Measurements from ENCODE around the gene ACTA1. TPM values are rescaled to one million over a fixed set of nuclear protein-coding genes. Genes with fewer than 3 reads are reported as not detected.

ACTA1 gene
- total RNA-seq, 1 experiment from 2014 or later: not detected

DNA sequence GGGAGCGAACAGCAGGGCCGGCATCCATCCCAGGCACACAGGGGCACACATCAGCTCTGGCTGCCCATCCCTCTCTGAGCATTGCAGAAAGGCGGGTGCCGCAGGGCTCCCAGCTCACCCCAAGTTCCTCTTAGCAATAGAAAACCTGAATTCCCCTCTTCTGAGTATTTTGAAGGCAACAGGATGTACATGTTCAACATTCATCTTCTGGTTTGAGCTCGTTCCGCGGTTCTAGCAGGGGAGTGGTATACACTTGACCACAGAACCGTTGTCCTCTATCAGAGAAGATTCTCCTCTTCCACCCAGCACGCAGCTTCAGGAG is 23.6 kb downstream of the ACTA1 start:
- intact Hi-C loops (cut with micrococcal nuclease; ENCODE audit: unreplicated experiment): no loop called here
- no peak overlapping the region for H3K27ac ChIP-seq (ENCODE audit: low read depth, low read length, poor library complexity, severe bottlenecking)
- BruUV-seq (replicated peaks): no TSS peak
- POLR2A ChIA-PET (ENCODE audit: low non-redundant PET): no interaction called here
- CTCF ChIA-PET: interaction anchor here (0.6 kb wide), 1 partner anchor 72 kb away, joined by 3 read pairs; no protein-coding TSS in a partner anchor
- peaks cover 10% of the 10 kb centered on the region for H3K4me1 ChIP-seq (ENCODE audit: insufficient read depth, low read length, poor library complexity, severe bottlenecking)
- H3K36me3 ChIP-seq (ENCODE audit: insufficient read depth, low read length, poor library complexity, severe bottlenecking): no peaks in the 10 kb centered on the region
- no peaks in the 10 kb centered on the region for H3K9me3 ChIP-seq (ENCODE audit: low read depth, low read length, poor library complexity, severe bottlenecking)
- no peak for TF ChIP-seq CTCF (conservative IDR thresholded peaks at IDR 0.05; ENCODE audit: low read depth, low read length)
- TF ChIP-seq EZH2 (IDR thresholded peaks at IDR 0.05; ENCODE audit: borderline replicate concordance, low read depth, low read length, poor library complexity, severe bottlenecking): no peak
- no peak overlapping the region for H3K4me3 ChIP-seq (ENCODE audit: low read depth, low read length, poor library complexity, severe bottlenecking)
- no peak for DNase-seq (ENCODE audit: low spot score)
- H3K27me3 ChIP-seq (replicated peaks; ENCODE audit: insufficient read depth, low read depth, low read length, poor library complexity): no peaks in the 10 kb centered on the region

DNA sequence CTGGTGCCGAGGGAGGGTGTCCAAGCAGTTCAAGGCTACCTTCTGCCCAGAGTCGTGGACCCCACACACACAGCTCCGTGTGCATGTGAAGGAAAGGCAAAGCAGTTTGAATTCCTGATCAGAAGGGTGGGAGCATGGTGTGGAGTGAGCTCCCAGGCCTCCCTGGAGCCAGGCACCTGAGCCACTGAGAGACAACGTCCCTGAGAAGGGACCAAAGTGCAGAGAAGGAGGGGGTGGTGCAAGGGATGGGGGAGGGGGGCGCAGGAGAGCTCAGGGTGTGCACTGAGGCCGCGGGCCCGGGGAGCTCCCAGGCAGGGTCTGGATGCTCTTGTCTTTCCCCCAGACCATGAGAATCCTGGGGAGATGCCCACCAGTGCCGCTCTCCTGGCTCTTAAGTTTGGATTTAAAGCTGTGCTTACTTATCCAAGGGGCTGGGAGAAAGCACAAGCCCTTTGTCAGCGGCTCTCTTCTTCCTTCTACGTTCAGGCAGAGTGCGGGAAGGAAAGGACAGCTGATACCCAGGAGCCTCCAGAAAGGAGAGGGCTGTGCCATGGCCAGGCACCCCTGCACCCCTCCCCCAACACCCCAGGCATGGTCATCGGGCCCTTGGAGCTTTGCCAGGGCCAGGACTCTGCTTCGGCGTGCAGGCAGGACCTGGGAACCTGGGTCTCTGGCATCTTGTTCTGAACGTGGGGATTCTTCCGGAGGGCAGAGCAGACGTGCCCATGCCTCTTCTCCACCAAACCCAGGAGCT is 24.1 kb downstream of the ACTA1 start:
- Histone ChIP-seq H3K9me3 (ENCODE audit: low read depth, low read length, poor library complexity, severe bottlenecking) (no peaks in the 10 kb centered on the region), H3K27ac (ENCODE audit: low read depth, low read length, poor library complexity, severe bottlenecking) (no peak overlapping the region), H3K27me3 (replicated peaks; ENCODE audit: insufficient read depth, low read depth, low read length, poor library complexity) (no peaks in the 10 kb centered on the region), H3K4me3 (ENCODE audit: low read depth, low read length, poor library complexity, severe bottlenecking) (no peak overlapping the region), H3K4me1 (ENCODE audit: insufficient read depth, low read length, poor library complexity, severe bottlenecking) (peaks cover 10% of the 10 kb centered on the region), H3K36me3 (ENCODE audit: insufficient read depth, low read length, poor library complexity, severe bottlenecking) (no peaks in the 10 kb centered on the region)
- intact Hi-C loops (cut with micrococcal nuclease; ENCODE audit: unreplicated experiment): no loop called here
- POLR2A ChIA-PET (ENCODE audit: low non-redundant PET): no interaction called here
- CTCF ChIA-PET: interaction anchor here (0.6 kb wide), 1 partner anchor 72 kb away, joined by 3 read pairs; no protein-coding TSS in a partner anchor
- TF ChIP-seq EZH2 (IDR thresholded peaks at IDR 0.05; ENCODE audit: borderline replicate concordance, low read depth, low read length, poor library complexity, severe bottlenecking) (no peak), CTCF (conservative IDR thresholded peaks at IDR 0.05; ENCODE audit: low read depth, low read length) (no peak)
- no peak for DNase-seq (ENCODE audit: low spot score)
- BruUV-seq (replicated peaks): no TSS peak

GRCh38 chr1:229408458-229409037 is 25.3 kb downstream of the ACTA1 start:
- peaks cover 10% of the 10 kb centered on the region for H3K4me1 ChIP-seq (ENCODE audit: insufficient read depth, low read length, poor library complexity, severe bottlenecking)
- no peaks in the 10 kb centered on the region for H3K36me3 ChIP-seq (ENCODE audit: insufficient read depth, low read length, poor library complexity, severe bottlenecking)
- no peak for DNase-seq (ENCODE audit: low spot score)
- no peak for TF ChIP-seq CTCF (conservative IDR thresholded peaks at IDR 0.05; ENCODE audit: low read depth, low read length)
- TF ChIP-seq EZH2 (IDR thresholded peaks at IDR 0.05; ENCODE audit: borderline replicate concordance, low read depth, low read length, poor library complexity, severe bottlenecking): no peak
- BruUV-seq (replicated peaks): no TSS peak
- POLR2A ChIA-PET (ENCODE audit: low non-redundant PET): no interaction called here
- H3K27me3 ChIP-seq (replicated peaks; ENCODE audit: insufficient read depth, low read depth, low read length, poor library complexity): no peaks in the 10 kb centered on the region
- no peak overlapping the region for H3K27ac ChIP-seq (ENCODE audit: low read depth, low read length, poor library complexity, severe bottlenecking)
- H3K9me3 ChIP-seq (ENCODE audit: low read depth, low read length, poor library complexity, severe bottlenecking): no peaks in the 10 kb centered on the region
- no peak overlapping the region for H3K4me3 ChIP-seq (ENCODE audit: low read depth, low read length, poor library complexity, severe bottlenecking)
- CTCF ChIA-PET: no interaction called here
- intact Hi-C loops (cut with micrococcal nuclease; ENCODE audit: unreplicated experiment): no loop called here

Data from A673 (cell line).